HG03095 (cell line): Measurements from ENCODE around the gene ADAMTS2.
"Not testable (repeated sequence)": the region's sequence is repeated elsewhere in the genome, so short reads cannot be mapped to it uniquely, and the experiment has no call there.

Experiments
- ATAC-seq: cut with Tn5 transposase; IDR thresholded peaks from one replicate; pipeline ENCODE4 v1.9.1; 2021; ENCODE audit warnings: moderate library complexity; ENCODE audit not compliant: unreplicated experiment

The ADAMTS2 gene

GRCh38 chr5:179297486-179298180 lies 47.6 kb downstream of the ADAMTS2 start:
- no peak for ATAC-seq

- no peak for ATAC-seq
These were observed 48.2 kb downstream of the ADAMTS2 start for GRCh38 chr5:179297026-179297425.

DNA sequence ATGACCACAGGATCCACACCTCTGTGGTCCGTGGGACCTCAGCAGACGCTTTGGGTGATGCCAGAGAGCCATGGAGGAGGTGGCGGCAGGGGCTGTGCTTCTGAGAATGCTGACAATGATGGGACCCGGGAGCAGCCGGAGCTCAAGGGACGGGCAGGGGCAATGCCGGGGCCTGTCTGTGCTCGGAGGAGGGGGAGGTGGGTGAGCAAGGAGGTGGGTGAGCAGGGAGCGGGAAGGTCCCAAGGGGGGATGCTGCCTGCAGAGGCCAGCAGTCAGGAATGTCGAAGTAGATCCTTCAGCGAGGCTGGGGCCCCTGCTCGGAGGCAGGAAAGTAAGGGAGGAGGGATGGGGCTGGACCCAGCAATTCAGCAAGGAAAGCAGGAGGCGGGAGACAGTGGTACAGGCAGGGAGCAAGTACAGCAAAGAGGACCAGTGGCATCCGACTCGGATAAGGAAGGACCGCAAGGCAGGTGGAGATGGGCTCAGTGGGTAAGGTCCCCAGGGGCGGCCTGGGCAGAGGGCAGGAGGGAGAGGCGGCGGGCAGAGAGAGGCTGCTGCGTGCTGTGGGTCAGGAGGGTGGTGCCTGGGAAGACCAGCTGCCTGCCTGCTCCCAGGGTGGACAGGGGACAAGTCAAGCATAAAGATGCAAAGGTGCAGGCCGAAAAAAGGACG lies 49.0 kb downstream of the ADAMTS2 start:
- no peak for ATAC-seq

DNA sequence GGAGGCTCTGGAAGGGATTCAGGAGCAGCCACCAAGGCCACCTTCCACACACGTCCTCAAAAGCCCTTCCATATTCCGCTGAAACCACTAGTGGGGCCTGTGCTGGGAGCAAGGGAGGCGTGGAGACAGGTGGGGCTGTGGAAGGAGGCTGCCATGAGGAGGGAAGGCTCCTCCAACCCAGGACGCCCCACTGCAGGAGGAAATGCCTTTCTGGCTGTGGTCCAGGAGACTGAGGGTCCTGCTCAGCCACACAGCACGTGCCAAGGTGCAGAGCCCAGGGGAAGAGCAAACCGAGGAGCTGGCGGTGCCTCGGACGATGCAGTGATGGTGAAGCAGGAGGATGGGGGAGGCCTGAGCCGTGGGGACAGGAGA lies 49.5 kb downstream of the ADAMTS2 start:
- ATAC-seq = no peak

- ATAC-seq = no peak
These were observed 50.1 kb downstream of the ADAMTS2 start for GRCh38 chr5:179294891-179295777.

DNA sequence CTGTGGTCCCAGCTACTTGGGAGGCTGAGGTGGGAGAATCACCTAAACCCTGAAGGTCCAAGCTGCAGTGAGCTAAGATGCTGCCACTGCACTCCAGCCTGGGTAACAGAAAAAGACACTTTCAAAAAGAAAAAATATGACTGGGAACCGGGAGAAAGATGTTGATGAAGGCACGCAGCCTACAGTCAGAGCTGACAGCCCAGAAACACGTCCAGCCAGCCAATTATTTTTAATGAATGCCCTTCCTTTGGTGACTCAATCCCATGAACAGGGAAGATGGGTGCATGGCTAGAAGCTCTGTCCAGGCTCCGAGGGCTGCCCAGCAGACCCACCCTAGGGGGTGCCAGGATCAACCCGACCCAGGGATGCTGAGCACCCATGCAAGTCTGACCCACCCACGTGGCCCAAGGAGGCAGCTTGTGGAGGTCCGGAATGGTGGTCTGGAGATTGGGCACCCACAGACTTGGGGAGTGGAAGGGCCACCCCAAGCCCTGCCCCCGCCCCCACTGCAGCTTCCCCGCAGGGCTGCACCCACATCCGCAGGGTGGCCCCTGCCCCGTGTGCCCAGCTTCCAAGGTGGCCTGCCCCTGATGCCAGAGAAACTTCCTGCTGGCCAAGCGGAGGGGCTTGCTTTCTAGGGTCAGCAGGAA lies 51.0 kb downstream of the ADAMTS2 start:
- ATAC-seq = no peak

- no peak for ATAC-seq
These were observed 52.3 kb downstream of the ADAMTS2 start for GRCh38 chr5:179292681-179293635.

GRCh38 chr5:179292202-179292601 lies 53.1 kb downstream of the ADAMTS2 start:
- ATAC-seq = no peak

DNA sequence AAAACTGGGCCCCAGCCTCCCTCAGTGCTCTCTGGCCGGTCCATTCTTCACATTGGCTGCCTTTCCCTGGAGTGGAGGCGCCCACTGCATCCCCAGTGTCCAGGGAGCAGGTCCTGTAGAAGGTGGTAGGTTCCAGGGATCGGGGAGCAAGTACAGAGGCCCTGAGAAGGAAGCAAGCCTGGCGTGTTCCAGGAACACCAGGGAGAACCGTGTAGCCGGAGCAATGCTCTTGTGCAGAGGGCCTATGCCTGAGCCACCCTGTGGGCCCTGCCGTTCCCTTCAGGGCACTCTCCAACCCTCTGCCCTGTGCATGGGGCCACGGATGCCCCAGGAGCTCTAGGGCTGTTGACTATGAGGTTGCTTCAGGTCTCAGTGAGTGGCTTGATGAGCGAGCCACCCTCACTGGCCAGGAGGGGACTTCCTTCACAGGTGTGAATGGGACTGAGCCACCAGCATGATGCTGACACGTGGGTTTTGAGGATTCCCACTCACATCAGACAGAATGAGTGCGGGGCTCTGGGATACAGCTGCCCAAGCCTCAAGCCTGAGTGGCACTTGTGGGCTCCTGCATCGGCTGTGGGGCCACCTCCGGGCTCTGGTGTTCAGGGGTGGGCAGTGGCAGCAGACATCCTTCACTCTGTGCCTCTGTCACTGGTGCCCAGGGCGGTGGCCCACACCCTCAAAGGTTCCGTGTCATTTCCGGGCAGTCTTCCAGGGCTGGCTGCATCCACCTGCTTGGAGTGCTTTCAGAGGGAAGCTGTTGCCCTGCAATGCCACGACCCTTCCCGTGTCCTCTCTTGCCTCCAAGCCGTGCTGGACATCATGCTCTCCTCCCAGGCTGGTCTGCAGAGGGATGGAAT lies 54.4 kb downstream of the ADAMTS2 start:
- no peak for ATAC-seq

GRCh38 chr5:179289756-179290385 lies 55.4 kb downstream of the ADAMTS2 start:
- no peak for ATAC-seq

GRCh38 chr5:179288809-179289185 lies 56.5 kb downstream of the ADAMTS2 start:
- no peak for ATAC-seq

- ATAC-seq = no peak
These were observed 57.0 kb downstream of the ADAMTS2 start for GRCh38 chr5:179288101-179288808.

- ATAC-seq = no peak
These were observed 57.6 kb downstream of the ADAMTS2 start for GRCh38 chr5:179287631-179288030.

DNA sequence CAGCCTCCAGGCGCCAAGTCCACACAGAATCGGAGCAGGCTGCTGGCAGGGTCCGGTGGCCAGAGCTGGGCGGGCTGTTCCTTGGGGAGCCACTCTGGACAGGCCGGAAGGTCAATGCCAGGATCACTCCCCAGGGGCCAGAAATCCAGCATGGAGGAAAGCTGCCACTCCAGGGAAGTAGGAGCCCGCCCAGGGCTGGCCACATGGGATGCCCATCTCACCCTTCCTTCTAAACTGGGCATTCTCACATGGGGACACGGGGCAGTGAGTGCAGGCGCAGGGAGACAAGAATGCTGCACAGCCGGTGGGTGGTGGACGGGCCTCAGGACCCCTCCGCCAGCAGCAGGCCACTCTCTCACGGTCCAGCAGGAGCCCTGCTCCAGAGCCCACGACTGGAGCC lies 58.2 kb downstream of the ADAMTS2 start:
- ATAC-seq = no peak

DNA sequence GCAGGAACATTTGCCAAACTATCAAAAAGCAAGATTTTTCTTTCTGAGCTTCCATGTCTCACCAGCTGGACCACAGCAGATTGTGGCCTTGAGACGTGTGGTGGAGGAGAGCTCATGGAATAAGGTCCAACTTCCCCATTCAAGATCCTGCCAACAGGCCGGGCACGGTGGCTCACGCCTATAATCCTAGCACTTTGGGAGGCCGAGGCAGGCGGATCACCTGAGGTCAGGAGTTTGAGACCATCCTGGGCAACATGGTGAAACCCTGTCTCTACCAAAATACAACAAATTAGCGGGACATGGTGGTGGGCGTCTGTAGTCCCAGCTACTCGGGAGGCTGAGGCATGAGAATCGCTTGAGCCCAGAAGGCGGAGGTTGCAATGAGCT lies 59.5 kb downstream of the ADAMTS2 start:
- not testable (repeated sequence) for ATAC-seq

GRCh38 chr5:179284751-179285631 lies 60.3 kb downstream of the ADAMTS2 start:
- ATAC-seq = no peak

DNA sequence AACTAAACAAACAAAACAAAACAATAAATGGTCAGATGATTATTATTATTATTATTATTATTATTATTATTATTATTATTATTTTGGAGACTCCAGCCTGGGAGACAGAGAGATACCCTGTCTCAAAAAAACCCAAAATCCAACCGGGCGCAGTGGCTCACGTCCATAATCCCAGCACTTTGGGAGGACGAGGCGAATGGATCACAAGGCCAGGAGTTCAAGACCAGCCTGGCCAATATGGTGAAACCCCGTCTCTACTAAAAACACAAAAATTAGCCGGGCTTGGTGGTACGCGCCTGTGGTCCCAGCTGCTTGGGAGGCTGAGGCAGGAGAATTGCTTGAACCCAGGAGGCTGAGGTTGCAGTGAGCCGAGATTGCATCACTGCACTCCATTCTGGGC lies 61.4 kb downstream of the ADAMTS2 start:
- ATAC-seq = not testable (repeated sequence)
